Iris pigment epithelial cell (primary cell): ENCODE measurements around the gene GJC1.

Experiments
- DNase-seq: peaks from one replicate; pipeline ENCODE4 v3.0.0-alpha.2; 2011; ENCODE audit warnings: low read depth

GJC1 gene

DNA sequence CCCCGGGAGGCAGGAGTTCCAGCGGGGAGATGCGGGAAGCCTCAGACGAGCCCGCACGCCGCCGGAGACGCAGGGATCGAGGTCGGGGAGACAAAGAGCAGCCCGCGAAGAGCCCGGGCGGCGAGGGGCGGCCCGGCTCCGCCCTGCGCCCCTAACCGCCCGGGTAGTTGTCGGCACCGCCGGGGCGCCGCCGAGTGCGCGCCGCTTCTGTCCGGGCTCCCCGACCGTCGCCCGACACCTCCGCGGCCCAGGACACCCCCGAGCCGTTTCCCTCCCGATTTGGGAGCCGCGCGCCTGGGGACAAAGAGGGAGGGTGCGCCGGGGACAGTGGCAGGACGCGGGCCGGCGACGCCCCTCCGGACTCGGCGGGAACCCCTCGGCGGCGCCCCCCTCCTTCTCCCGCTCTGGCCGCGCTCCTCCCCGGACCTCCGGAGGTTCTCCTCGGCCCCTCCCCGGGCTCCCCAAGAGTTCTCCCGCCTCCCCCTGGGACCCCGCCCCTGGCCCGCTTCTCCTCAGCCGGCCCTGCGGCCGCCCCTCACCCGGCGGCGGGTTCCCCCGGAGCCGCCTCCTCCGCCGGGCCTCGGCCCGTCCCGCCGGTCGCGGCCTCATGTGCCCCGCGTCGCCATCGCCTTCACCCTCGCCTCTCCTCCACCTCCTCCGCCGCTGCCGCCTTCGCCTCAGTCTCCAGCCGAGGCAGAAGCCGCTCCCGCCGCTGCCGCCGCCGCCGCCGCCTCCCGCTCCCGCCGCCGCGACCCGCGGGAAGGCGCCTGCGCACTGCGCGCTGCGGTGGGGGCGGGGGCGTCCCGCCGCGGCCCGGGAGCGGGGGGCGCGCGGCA, at the start of gene GJC1:
Gene GJC1, minus strand, starts transcription at position 765 of the 836 bp plus-strand sequence. CDS start 24,470 bp downstream, outside the sequence.
- no peak for DNase-seq

DNA sequence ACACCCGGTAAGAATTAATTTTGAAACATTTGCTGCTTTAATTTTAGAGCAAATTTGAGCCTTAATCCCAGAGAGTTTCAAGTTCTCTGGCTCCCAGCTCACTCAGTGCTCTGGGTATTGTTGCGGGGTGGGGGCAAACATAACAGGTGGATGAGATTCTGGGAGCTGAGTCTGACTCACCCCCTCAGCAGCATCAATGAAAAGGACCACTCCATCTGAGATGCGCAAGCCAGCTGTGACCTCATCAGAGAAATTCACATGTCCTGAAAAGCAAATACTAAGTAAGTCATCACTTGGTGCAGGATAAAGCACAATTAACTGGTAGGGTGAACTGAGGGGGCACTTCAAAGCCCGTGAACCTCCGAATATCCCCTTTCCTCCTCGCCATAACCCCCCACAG, 49.3 kb upstream of the GJC1 start:
- no peak for DNase-seq

DNA sequence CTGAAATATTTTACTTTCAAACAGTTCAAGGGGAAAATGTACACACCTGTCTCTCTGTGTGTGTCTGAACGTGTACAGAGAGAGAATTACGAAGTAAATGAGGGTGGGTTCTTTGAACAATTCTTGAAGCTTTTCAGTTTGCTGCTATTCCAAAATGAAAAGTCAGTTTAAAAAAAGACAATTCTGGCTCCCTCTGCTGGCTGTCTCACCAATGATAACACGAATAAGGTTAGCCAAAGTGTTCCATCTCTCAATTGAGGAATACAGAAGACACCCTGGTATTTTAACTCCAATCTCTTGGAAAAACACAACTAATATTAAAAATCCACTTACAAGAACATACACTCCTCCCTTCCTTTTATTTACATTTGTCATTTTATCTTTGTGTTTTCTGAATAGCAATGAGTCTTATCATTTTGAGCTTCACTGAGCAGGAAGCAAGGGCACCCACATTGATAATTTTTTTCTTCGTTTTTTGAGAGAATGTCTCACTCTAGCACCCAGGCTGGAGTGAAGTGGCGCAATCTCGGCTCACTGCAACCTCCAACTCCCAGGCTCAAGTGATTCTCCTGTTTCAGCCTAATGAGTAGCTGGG, 48.6 kb upstream of the GJC1 start:
- DNase-seq = peak; percentile 28

DNA sequence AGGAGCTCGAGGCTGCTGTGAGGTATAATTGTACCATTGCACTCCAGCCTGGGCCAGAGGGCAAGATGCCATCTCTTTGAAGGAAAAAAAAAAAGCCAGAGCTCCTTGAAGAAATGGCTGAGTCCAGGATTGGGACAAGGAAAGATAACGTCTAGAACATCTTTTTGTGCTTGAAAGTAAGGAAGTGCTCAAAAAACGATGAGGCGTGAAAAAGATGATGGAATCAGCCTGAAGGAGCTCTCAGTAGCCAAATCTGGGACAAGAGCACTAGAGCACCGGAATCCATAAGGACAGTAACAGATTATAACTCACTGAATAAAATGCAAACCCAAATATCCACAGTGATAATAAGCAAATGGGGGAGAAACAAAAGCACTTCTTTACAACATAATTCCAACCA, 47.0 kb upstream of the GJC1 start:
- no peak for DNase-seq

DNA sequence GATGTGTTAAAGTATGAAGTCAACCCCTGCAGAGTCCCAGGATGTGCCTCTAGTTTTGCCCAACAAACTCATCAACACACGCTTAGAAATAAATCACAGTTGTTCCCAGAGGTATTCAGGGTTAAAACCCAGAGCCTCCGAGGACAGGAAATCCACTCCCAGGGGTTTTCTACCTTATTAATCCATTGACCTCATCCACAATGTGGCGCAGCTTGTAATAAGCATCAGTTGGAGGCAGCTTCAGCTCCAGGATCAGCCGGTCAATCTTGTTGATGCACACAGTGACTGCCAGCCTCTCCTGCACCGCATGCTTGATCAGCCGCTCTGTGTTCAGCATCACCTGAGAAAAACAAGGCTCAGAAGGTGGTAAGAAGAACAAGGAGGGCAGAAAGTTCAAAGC, 45.7 kb upstream of the GJC1 start:
- no peak for DNase-seq

DNA sequence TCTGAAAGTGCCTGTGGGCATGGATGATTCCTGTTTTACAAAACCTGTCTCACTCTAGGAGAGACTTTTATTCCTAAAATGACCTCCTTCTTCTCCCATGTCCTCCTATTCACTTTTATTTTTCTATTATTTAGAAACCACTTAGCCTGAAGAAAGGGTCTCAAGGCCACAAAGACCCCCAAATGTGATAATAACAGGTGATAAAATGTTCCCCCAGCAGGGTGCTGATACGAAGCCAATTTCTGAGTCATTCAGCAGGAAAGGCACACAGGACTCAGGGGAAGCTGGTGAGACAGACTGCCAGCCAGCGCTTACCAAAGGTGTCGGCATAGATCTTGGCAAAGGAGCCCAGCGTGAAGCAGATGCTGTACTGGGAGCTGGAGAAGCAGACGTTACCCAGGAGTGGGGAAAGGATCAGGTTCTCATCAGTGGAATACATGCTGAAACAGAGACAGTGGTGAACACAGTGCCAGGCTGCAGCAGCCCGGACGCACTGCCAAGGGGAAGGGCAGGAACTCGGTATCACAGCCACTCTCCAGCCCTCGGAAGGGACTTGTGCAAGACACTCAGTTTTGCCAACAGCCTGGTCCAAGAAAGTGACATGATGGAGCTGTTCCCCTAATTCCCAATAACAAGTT, 42.2 kb upstream of the GJC1 start:
- no peak for DNase-seq

DNA sequence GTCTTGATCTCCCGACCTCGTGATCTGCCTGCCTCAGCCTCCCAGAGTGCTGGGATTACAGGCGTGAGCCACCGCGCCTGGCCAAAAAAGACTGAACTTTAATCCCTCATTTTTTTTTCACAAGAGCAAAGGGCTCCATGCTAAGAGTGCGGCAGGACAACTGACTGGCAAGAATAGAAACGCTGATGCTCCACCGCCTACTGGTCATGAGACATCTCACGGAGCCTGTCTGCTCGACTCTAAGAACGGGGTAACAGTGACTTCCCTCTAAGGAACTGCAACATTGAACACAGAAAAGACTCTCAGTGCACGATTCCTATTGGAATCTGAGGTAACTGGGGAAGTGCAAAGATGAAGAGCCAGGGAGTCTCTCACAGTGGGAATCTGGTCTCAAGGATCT, 41.5 kb upstream of the GJC1 start:
- DNase-seq = no peak

DNA sequence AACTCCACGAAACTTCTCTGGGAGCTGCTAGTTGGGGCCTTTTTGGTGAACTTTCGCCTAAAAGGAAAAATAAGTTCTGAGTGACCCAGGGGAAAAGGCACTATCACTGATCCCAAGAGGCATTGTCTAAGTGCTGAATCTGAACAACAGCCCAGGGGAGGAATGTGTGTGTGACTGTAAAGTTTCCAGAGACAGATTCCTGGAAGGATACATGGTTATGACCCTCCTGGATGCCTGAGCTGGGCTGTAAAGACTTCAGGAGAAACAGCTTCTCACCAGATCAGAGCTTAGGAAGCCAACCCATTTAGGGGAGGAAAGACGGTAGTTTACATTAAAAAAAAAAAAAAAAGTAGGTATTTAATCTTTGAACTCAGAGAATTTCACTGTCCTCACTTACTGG, 37.8 kb upstream of the GJC1 start:
- DNase-seq = no peak

DNA sequence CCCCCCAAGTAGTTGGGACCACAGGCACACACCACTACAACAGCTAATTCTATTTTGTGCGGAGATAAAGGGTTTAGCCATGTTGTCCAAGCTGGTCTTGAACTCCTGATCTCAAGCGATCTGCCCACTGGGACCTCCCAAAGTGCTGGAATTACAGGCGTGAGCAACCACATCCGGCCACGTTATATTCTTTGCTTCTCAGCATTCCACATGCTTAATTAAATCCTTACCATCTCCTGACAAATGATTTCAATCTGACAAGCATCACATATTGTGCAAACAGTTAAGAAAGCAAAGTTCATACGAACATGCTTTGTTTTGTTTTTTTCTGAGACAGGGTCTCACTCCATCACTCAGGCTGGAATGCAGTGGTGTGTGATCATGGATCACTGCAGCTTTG, 35.8 kb upstream of the GJC1 start:
- peak; percentile 27 for DNase-seq

DNA sequence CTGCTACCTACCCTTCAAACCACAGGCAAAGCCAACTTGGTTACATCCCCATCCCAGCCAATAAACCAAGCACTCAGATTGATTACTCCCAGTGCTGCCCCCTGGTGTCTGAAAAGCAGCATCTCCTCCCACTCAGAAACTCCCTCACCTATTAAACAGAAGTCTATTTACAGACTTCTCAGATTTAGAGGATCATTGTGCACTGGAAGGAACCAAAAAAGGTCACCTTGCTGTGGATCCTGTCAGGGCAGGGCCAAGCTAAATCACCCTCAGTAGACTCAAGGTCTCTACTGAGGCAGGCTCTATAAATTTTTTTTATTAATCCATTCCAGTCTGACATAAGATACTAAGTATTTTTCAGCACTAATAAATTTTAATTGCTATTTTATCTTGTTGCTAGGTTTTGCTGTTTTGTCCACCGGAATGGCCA, 35.2 kb upstream of the GJC1 start:
- peak; percentile 67 for DNase-seq

DNA sequence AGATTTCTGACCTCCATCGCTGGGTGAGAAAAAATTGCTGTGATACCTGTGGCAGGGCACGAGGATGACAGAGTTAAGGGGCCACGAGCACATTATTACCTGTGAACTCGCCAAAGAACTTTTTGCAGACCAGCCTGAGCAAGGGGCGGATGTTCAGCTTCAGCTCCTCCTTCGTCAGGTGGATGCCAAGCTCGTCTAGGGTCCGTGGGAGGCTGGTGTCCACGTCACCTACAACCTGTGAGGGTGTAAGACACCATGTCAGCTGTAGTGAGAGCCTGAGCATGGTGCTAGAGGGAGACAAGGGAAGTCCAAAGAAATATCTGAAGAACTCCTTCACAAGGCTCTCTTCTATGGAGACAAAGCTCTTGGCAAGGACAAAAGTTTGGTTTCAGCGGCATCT, 34.7 kb upstream of the GJC1 start:
- no peak for DNase-seq

DNA sequence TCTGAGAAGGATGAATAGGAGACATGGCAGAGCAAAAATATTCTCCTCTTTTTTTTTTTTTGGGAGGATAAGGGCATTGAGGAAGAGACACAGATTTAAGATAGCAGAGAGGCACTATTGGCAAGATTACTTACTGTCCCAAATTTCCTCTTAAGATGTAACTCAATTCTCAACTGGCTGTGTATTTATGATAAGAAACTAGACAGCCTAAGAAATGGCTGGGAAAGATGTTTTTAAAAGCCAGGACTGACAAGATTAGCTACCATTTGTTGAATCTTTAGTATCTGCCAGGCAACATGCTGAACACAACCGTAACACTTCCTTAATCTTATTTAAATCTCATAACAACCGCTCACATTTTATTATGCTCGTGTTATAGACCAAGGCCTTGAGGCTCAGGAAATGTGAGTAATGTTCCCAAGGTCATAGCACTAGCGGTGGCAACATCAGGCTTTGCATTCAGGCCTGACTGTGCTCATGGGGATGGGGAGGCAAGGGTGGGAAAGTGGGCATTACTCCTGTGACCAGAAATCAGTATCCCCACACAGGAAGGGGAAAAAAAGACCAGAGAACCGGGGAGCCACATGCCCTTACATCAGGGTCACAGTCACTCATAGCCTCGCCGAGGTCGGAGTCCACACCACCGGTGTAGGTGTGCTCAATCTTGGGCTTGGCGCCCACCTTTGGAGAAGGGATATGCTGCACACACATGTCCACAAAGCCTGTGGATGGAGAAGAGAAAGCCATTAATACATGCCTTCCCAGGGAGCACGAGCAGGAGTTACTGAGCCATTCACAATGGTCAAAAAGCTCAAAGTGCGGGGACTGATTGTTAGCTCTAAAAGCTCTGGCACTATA, 33.2 kb upstream of the GJC1 start:
- DNase-seq = peak; percentile 59

DNA sequence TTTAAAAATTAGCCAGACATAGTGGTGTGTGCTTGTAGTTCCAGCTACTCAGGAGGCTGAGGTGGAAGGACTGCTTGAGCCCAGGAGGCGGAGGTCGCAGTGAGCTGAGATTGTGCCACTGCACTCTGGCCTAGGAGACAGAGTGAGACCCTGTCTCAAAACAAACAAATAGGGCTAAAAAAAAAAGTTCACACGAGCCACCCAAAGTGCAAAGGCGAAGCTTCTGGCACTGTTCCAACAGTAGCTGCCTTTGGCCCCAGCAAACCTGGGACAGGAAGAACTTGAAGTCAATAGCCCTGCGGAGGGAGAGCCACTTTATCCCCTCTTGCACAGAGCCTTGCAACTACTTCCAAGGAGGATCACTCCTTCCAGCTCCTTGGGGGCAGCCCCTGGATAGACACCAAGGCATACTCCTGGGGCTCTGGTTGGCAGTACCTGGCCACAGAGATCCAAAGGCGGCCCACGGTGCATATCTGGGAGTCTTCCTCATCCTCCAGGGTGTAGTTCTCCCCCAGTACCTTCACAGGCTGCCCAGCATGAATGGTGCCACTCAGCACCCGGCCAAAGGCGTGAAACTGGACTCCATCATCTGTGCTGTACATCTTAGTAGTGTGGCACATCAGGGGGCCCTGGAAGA, 32.3 kb upstream of the GJC1 start:
- DNase-seq = no peak

DNA sequence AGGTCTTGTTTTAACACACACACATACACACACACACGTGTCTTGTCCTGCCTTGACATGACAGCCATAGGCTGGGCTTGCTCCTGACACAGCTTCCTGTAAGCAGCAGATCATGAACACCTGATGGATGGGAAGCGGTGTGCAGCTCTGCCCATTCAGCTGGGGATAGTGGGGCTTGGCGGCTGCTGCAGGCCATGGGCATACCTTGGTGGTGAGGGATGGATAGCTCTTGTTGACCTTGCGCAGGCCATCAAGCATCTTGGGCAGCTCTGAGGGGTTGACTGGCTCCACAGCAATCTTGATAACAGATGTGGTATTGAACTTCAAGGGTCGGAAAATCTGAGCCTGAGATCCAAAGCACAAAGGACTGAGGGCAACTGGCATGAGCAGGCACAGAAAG, 29.6 kb upstream of the GJC1 start:
- no peak for DNase-seq

DNA sequence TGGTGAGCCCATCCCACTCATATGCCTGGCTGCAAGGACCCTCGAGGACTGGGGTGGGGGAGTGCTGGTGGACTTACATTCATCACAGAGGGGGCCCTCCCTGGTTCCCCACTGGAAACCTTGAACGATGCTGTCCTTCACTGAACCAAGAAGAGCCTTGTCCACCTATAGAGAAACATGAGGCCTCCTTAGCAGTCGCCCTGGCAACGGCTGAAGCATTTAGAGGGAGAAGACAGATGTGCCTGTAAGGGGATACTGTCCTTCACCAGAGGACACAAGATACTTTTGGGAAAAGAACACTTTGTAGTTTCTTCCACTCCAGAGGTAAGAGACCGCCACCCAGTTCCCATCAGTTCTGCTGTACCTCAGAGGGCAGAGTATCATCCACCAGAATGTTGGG, 24.1 kb upstream of the GJC1 start:
- DNase-seq = no peak

DNA sequence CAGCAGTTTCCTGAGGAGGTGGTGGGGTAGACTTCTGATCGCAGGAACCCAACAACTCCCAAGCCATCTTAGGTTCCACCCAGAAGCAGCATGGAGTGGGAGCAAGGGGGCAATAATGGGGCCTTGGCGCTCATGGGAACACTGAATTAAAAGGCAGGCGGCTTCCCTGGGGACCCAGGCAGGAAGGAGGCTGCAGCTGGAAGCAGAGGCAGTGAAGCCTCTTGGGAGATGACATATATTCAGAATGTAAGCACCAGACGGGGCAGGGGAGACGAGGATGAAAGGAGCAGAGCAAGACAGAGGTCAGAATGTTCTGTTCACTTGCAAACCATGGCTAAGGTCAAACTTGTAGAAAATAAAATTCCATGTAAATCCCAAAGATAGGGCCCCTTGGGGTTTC, 20.5 kb upstream of the GJC1 start:
- DNase-seq = no peak

DNA sequence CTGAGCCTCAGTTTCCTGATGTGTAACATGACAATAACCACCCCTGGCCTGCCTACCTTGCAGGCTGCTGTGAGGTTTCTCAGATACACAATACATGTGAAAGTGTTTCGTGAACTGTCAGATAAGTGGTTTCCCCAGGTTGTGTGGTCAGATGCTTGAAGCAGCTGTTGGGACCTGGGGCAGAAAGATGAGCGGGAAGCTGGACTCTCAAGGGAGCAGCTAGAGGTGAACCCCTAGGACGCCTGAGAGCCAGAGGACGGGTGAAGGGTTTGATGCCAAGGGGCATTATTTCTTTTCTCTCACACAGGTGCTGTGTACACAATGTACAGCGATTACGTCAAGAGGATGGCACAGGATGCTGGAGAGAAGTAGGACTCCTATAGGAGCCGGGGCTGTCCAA, 19.9 kb upstream of the GJC1 start:
- DNase-seq = no peak

DNA sequence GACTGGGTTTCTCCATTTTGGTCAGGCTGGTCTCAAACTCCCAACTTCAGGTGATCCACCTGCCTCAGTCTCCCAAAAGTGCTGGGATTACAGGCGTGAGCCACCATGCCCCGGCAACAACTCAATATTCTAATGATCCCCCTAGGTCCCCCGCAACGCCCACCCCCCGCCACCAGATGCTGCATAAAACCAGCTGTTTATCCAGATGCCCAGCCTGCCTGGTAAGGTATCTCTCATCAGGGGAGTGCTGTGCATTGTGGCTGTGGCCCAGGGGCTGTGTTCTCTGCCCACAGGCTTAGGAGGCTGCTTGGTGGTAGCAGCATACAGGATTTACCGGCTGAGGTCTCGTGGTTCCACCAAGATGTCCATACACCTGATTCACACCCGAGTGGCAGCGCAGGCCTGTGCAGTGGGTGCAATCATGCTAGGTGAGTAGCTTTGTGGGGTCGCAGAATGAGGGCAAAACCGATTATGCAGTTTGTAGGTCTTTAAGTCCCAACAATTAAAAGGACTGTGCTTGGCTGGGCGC, 18.9 kb upstream of the GJC1 start:
- DNase-seq = no peak

DNA sequence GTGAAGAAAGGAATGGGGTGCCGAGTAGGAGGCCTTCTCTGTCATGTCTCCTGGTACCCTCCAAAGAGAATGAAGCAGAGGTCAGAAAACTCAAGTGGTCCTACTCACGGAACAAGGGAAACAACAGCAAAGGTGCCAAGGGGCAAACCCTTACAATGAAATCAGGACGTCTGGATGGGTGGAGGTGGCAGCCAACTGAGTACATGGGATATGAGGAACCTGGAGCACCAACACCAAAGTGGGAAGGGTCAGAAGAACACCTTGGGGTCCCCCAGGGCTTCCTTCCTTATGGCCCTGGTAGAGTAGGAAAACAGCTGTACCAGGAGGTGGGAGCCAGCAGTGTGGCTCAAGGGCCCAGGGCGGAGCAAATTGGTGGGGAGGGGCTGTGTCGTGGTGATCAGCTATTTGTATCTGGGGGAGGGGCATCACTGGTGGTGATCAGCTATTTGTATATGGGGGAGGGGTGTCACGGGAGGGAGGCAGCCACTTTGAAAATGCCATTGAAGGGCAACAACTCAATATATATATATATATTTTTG, 18.2 kb upstream of the GJC1 start:
- DNase-seq = no peak

DNA sequence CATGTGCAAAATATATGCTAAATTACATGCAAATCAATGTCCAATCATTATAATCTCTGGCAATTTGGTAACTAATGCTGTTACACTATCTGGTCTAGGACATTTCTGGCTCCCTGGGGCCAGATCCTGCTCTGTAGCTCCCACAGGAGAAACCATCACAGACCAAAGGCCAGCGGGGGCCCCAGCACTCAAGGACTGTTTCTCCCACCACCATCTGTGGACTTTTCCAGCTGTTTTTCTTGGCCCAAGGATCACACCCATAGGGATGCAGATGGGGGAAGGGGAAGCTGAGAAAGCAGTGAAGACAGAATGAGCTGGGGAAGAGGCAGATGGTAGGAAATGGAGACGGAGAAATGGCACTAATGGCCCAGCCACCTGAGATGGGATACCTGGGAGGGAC, 17.5 kb upstream of the GJC1 start, which contains the start of gene HIGD1B:
Gene HIGD1B, plus strand, starts transcription at position 298 of the 400 bp plus-strand sequence. CDS start 270 bp downstream, outside the sequence.
- DNase-seq = no peak

DNA sequence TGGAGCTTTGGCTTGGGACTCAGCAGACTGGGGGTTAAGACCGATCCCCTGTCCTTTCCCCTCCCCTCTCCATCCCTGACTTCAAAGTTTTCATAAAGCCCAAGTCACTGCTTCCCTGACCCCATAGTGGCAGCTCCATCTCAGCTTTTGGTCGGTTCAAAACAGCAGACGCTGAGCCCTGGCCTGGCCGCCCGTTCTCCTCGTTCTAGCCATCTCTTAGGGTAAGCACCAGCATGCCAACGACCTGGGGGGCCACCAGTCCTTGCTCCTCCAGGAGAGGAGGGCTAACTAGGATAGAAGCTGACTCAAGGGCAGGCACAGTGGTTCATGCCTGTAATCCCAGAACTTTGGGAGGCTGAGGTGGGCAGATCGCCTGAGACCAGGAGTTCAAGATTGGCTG, 16.1 kb upstream of the GJC1 start:
- no peak for DNase-seq
